Ovary (tissue), 9 donors: Measurements from ENCODE around the gene CSMD2. TPM values are rescaled to one million over a fixed set of nuclear protein-coding genes. Genes with fewer than 3 reads are reported as not detected.

Experiments
- DNase-seq, 5 donors: peaks; one replicate each; pipeline ENCODE4 v3.0.0-alpha.2; 2019 to 2020
- H3K27ac ChIP-seq, 2 donors: fragments of 200-600 bp; one replicate each; pipeline versions ENCODE4 v1.5.1 to v1.8.0; 2019 to 2022
- H3K27me3 ChIP-seq: fragments of 200-600 bp; one replicate; pipeline ENCODE4 v1.8.0; 2022
- H3K36me3 ChIP-seq: fragments of 200-600 bp; sonication (generic); one replicate; pipeline ENCODE4 v1.5.1; 2019
- H3K4me1 ChIP-seq: one replicate; pipeline ENCODE4 v1.8.1; 2013; ENCODE audit warnings: mild to moderate bottlenecking, moderate library complexity; ENCODE audit not compliant: insufficient read depth
- H3K4me3 ChIP-seq: fragments of 200-600 bp; sonication (generic); one replicate; pipeline ENCODE4 v1.5.1; 2017
- H3K9me3 ChIP-seq, 2 donors: fragments of 200-600 bp in 1 of 2; sonication (generic) in 1 of 2; one replicate each; pipeline versions ENCODE4 v1.5.1 to v1.8.1; 2013 to 2019; ENCODE audit warnings: mild to moderate bottlenecking in 1 of 2, moderate library complexity in 1 of 2
- EP300 ChIP-seq: sonication (generic); formaldehyde crosslinking; IDR thresholded peaks from one replicate; pipeline ENCODE4 v1.6.1; 2017; ENCODE audit warnings: antibody characterized with exemption
- POLR2A ChIP-seq: fragments of 450-650 bp; IDR thresholded peaks from one replicate; pipeline ENCODE4 v1.6.1; 2017; ENCODE audit warnings: antibody characterized with exemption, mild to moderate bottlenecking, moderate library complexity
- WGBS, 3 donors: extraction: QIAGEN DNeasy Blood & Tissue Kit in 1 of 3; methylation state at CpG; one replicate each; pipeline versions ENCODE4 v1.1.5 to v1.1.7; 2013 to 2017; 5-methylcytosine and 5-hydroxymethylcytosine counted together
- intact Hi-C, 4 donors: fragments of 100-400 bp; cut with DNase I; formaldehyde crosslinking; loops; one replicate each; pipeline versions ENCODE4 v1.11.0 to v1.15.1; 2022 to 2023
- polyA plus RNA-seq, 2 donors: library from polyadenylated mRNA; stranded (reverse); fragments of 200-250 nt in 1 of 2; fragments of 350-450 nt in 1 of 2; fragmentation: Illumina TruSeq in 1 of 2; extraction: RNeasy Lipid Tissue Mini Kit (QIAGEN cat#74804) in 1 of 2; gene quantifications; one replicate each; pipeline ENCODE4 v1.2.3, GENCODE V29; 2013 to 2014
- total RNA-seq, 7 donors: library from RNA; depleted of rRNA in 2 of 7; stranded (reverse); fragments of >200 nt in 2 of 7; fragmentation: NEBNext Ultra II Directional in 3 of 7; extraction: Animal tissue kit (Norgen Biotek cat#: 25700) in 3 of 7; gene quantifications; one replicate each; pipeline versions ENCODE4 v1.1.0 to v1.2.4, GENCODE V29; 2016 to 2023
- TF ChIP-seq, protein P1 (sequence below), 3 donors: fragments of 450-650 bp in 2 of 3; fragments of 200-600 bp in 1 of 3; IDR thresholded peaks; one replicate each; pipeline versions ENCODE4 v1.5.1 to v1.8.0; 2016 to 2022; ENCODE audit warnings: antibody characterized with exemption in 3 of 3, mild to moderate bottlenecking in 1 of 3
- donor health status: DM: no; HTN: no; CAD: no; lungs with moderate emphysema.
- donor health status: DM: no; HTN: no; CAD: no.
- donor health status: Bipolar disorder and iron deficiency.
- donor health status: DM: yes; HTN: yes; CAD: no.
- donor health status: DM: no; HTN: no; CAD: no.
- donor health status: DM: yes; HTN: yes; CAD: no.

The CSMD2 gene
- total and polyA plus RNA-seq, 9 donors, result 0.04 to 1.6 (median 0.18) TPM; not detected in 3

DNA sequence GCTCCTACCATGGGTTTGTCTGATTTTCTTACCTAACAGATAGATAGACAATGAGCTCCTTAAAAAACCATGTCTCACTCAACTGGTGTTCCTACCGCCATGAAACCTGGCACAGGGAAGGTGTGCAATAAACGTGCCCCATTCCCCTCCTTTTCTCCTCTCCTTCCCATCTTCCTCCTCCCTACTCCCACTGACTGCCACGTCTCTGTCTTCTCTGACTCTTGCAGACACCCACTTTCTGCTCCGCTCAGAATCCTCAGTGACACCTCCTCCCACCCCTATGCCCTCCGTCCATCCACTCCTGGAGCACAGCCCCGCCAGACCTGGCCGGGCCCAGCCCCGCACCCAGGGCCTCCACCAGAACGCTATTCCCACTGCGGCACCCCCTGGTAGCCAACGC is 248.2 kb downstream of the CSMD2 start:
- H3K9me3 ChIP-seq, result no peaks in the 10 kb centered on the region
- no peak overlapping the region for H3K27ac ChIP-seq
- TF ChIP-seq EP300 (no peak), POLR2A (no peak)
- TF ChIP-seq, protein P1, sequence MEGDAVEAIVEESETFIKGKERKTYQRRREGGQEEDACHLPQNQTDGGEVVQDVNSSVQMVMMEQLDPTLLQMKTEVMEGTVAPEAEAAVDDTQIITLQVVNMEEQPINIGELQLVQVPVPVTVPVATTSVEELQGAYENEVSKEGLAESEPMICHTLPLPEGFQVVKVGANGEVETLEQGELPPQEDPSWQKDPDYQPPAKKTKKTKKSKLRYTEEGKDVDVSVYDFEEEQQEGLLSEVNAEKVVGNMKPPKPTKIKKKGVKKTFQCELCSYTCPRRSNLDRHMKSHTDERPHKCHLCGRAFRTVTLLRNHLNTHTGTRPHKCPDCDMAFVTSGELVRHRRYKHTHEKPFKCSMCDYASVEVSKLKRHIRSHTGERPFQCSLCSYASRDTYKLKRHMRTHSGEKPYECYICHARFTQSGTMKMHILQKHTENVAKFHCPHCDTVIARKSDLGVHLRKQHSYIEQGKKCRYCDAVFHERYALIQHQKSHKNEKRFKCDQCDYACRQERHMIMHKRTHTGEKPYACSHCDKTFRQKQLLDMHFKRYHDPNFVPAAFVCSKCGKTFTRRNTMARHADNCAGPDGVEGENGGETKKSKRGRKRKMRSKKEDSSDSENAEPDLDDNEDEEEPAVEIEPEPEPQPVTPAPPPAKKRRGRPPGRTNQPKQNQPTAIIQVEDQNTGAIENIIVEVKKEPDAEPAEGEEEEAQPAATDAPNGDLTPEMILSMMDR (IDR thresholded peaks at IDR 0.05), result no peak
- DNase-seq, result no peak
- H3K4me3 ChIP-seq, result no peak overlapping the region
- no peaks in the 10 kb centered on the region for H3K36me3 ChIP-seq
- no peaks in the 10 kb centered on the region for H3K27me3 ChIP-seq
- 84 to 92% (median 84%) methylated on average over 11 of the region's 11 CpGs for WGBS, 3 donors
- intact Hi-C loops, result no loop called here
- no peaks in the 10 kb centered on the region for H3K4me1 ChIP-seq

- H3K9me3 ChIP-seq, result no peaks in the 10 kb centered on the region
- TF ChIP-seq POLR2A, result no peak
- TF ChIP-seq EP300, result no peak
- TF ChIP-seq, protein P1 (IDR thresholded peaks at IDR 0.05), result no peak
- H3K27ac ChIP-seq, result no peak overlapping the region
- H3K4me3 ChIP-seq, result no peak overlapping the region
- intact Hi-C loops, result no loop called here
- H3K36me3 ChIP-seq, result no peaks in the 10 kb centered on the region
- no peaks in the 10 kb centered on the region for H3K27me3 ChIP-seq
- WGBS, 3 donors, result 8 to 20% (median 16%) methylated on average over 2 of the region's 2 CpGs
- no peak for DNase-seq
- no peaks in the 10 kb centered on the region for H3K4me1 ChIP-seq
These were observed 250.5 kb downstream of the CSMD2 start for GRCh38 chr1:33914531-33914930.

- DNase-seq, result no peak
- intact Hi-C loops, result no loop called here
- H3K27ac ChIP-seq, result no peak overlapping the region
- no peaks in the 10 kb centered on the region for H3K9me3 ChIP-seq
- no peaks in the 10 kb centered on the region for H3K36me3 ChIP-seq
- no peak for TF ChIP-seq POLR2A
- TF ChIP-seq, protein P1 (IDR thresholded peaks at IDR 0.05), result no peak
- TF ChIP-seq EP300, result no peak
- H3K27me3 ChIP-seq, result no peaks in the 10 kb centered on the region
- no peaks in the 10 kb centered on the region for H3K4me1 ChIP-seq
- WGBS, 3 donors, result 63 to 76% (median 65%) methylated on average over 11 of the region's 11 CpGs
- H3K4me3 ChIP-seq, result no peak overlapping the region
These were observed 256.6 kb downstream of the CSMD2 start for GRCh38 chr1:33908324-33908956.

GRCh38 chr1:33906156-33906555 is 258.9 kb downstream of the CSMD2 start:
- no peaks in the 10 kb centered on the region for H3K9me3 ChIP-seq
- H3K4me1 ChIP-seq, result no peaks in the 10 kb centered on the region
- 44 to 51% (median 48%) methylated on average over 1 of the region's 1 CpG for WGBS, 3 donors
- DNase-seq, result no peak
- intact Hi-C loops, result no loop called here
- H3K27ac ChIP-seq, result no peak overlapping the region
- no peaks in the 10 kb centered on the region for H3K27me3 ChIP-seq
- no peak overlapping the region for H3K4me3 ChIP-seq
- no peak for TF ChIP-seq POLR2A
- TF ChIP-seq, protein P1 (IDR thresholded peaks at IDR 0.05), result no peak
- no peak for TF ChIP-seq EP300
- no peaks in the 10 kb centered on the region for H3K36me3 ChIP-seq
